GM21723 (cell line): ENCODE measurements around the gene CBFA2T3.
A peak's percentile ranks its signal among the peaks of the same experiment; 100 is the strongest.

ENCODE experiments used
- ATAC-seq: cut with Tn5 transposase; IDR thresholded peaks from one replicate; pipeline ENCODE4 v1.9.1; 2021; ENCODE audit warnings: mild to moderate bottlenecking, moderate library complexity; ENCODE audit not compliant: unreplicated experiment

CBFA2T3 gene

GRCh38 chr16:88977812-88978607, 1.0 kb upstream of the CBFA2T3 start:
- ATAC-seq = no peak

- no peak for ATAC-seq
These were observed 515 bp downstream of the CBFA2T3 start for GRCh38 chr16:88976366-88977017.

GRCh38 chr16:88975511-88976061, 1.4 kb downstream of the CBFA2T3 start:
- ATAC-seq = no peak

GRCh38 chr16:88974916-88975215, 2.1 kb downstream of the CBFA2T3 start:
- no peak for ATAC-seq

DNA sequence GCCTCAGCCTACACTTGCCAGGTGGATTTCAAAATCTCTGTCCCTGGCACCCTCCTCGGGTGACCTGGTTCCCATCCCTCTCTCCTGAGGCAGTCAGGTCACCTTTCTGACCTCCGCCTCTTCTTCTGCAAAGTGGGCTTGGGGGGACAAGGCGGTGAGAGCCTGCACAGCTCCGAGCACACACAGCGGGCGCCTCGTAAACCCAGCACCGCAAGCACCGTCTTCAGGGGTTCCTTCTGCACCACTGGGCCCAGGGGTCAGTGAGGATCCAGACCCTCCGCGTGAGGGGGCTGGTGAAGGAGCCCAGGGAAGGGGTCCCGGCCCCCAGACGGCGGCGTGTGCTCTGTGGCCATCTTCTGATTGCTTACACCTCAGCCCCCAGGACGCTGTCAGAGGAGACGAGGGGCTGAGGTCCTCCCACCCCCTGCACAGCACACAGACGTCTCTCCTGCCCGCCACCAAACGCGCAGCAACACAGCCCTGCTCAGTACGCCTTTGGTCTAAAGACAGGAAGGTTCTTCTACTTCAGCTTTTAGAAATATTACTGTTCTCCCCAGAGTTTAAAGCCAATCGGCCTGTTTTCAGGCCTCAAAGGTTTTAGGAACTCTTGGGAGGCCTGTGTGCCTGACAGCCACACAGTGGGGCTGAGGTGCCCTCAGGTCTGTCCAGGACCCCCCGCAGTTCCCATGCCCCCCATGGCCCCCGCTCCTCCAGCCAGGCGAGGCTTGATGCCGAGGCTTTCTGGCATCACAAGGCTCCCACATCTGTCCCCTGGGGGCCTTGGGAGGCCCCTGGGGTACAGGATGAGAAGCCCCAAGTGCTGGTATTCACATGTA, 2.7 kb downstream of the CBFA2T3 start:
- no peak for ATAC-seq

DNA sequence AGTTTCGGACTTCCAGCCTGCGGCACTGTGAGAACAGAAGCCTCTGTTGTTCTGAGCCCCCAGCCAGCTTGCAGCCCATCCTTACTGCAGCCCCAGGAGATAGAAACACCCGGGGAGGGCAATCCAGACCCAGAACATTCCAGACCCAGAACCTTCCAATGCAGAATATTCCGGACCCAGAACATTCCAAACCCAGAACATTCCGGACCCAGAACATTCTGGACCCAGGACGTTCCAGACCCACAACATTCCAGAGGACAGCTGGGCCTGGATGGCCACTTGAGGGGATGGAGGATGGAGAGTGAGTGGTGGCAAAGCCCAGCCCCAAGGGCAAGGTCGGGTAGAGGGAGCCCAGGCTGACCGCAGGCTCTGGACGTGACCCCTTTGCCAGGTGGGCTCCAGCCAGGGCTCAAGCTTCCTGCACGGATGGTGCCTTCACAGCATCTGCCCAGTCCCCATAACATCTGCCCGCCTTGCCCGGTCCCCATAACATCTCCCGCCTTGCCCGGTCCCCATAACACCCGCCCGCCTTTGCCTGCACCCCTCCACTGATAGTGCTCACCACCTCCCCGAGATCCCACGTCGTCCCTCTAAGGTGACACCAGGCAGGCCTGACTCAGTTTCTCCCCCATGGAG, 3.5 kb downstream of the CBFA2T3 start:
- no peak for ATAC-seq

DNA sequence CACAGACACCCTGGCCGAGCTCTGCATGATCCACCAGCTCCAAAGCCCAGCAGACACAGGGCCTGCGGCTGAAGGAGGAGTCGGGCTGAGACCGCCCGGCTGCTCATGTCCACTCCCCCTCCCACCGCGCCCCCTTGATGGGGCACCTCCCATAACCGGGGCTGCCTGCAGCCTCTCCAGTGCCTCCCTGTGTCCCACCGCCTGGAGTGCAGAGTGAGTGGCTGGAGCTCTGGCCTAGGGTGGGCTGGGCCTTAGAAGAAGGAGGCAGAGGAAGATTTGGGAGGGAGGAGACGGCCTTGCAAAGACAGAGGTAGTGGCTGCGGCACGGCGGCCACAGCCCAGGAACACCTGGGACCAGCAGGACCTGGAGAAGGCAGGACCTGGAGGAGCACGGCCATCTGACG, 4.0 kb downstream of the CBFA2T3 start:
- ATAC-seq = no peak

DNA sequence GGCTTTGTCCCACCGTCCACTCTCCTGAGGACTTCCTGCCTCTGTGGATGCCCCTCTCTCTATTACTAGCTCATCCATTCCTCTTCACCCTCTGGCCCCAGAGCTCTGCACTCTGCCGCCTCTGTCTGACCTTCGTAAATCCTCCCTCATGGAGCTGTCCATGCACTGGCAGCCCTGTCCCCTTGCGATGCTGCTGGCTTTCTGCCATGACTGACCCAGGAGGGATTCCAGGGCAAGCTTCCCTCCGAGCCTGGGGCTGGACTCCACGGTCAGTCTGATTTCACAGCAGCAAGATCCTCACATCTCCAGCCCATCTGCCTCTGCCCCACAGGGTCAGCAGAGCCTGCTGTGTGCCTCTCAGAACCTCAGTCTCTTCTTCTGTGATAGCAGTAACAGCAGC, 4.7 kb downstream of the CBFA2T3 start:
- no peak for ATAC-seq

GRCh38 chr16:88971371-88972097, 5.5 kb downstream of the CBFA2T3 start:
- ATAC-seq = no peak

- ATAC-seq = no peak
These were observed 6.4 kb downstream of the CBFA2T3 start for GRCh38 chr16:88970539-88971065.

- no peak for ATAC-seq
These were observed 7.0 kb downstream of the CBFA2T3 start for GRCh38 chr16:88970050-88970449.

- no peak for ATAC-seq
These were observed 7.6 kb downstream of the CBFA2T3 start for GRCh38 chr16:88969361-88969831.

GRCh38 chr16:88968589-88969280, 8.3 kb downstream of the CBFA2T3 start:
- ATAC-seq = no peak

DNA sequence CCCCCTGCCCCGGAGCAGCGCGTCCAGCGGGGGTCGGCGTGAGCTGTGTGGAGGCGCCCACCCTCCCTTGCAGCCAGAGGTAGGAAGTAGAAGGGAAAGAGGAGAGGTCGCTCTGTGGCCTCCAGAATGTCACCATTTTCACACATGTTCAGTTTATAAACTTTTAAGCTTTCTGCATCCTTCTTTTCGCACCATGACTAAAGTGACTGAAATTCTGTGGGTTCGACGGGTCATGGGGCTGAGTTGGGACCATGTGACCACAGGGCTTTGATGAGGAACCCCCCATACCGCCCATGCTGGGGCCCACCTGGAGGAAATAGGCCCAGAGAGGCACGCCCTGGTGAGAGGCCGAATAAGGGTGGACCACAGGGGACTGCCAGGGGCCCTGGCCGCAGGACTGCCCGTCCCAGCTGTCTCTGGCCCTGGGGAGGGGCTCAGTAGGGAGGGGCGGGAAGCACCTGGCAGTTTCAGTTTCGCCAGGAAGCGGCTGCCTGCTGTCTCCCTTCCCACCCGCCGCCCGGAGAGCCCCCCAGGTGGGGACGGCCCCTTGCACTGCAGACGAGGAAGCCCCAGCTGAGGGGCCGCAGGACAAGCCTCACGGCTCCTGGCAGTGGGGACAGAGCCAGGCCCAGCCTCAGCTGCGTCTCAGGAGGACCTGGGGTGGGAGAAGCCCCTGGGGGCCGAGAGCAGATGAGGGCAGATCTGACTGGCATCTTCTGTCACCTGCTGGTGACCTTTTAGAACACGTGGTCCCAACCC, 9.0 kb downstream of the CBFA2T3 start:
- ATAC-seq = peak; percentile 54

- no peak for ATAC-seq
These were observed 9.8 kb downstream of the CBFA2T3 start for GRCh38 chr16:88966986-88967829.

DNA sequence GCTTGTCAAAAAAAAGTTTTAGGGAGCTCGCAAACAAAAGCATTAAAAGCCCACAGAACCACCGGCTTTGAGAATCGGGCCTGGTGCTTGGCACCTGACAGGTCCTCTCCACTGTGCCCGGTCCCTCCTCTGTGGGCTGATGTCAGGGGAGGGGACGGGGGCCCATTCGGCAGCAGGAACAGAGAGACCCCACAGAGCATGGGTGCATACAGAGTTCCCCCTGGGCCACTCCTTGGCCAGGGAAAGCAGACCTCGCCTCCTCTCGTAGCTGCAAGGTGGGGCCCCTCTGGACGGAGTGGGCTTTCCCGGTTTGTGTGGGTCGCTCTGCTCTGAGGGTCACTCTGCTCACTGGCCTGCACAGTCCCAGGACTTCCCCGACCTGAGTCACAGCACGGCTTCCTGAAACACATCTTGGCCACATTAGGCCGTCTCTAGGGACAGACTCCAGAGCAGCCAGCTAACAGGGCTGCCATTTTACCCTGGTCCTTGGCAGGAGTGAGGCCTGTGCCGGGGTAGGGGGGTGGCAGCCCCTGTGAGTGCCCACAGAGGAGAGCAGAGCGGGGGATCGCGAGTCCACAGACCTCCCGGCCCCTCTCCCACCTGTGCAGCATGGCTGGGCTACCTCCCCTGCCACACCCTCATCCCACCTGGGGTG, 11.1 kb downstream of the CBFA2T3 start:
- no peak for ATAC-seq

GRCh38 chr16:88965411-88965810, 11.6 kb downstream of the CBFA2T3 start:
- no peak for ATAC-seq
